Sigmoid colon (tissue), 4 donors: Measurements from ENCODE around the gene TNIK.

ENCODE experiments used
- EP300 ChIP-seq, 4 donors: sonication (generic); formaldehyde crosslinking; IDR thresholded peaks; one replicate each; pipeline ENCODE4 v1.6.1; 2017; ENCODE audit warnings: antibody characterized with exemption in 4 of 4
- POLR2A ChIP-seq, 2 donors: fragments of 450-650 bp; IDR thresholded peaks; one replicate each; pipeline ENCODE4 v1.6.1; 2016; ENCODE audit warnings: antibody characterized with exemption in 2 of 2, mild to moderate bottlenecking in 2 of 2, moderate library complexity in 2 of 2
- TF ChIP-seq, protein P1 (sequence below), 4 experiments: fragments of 450-650 bp in 3 of 4; fragments of 200-600 bp in 1 of 4; IDR thresholded peaks; one replicate each; pipeline ENCODE4 v1.5.1; 2016 to 2019; ENCODE audit warnings: antibody characterized with exemption in 4 of 4, mild to moderate bottlenecking in 3 of 4, moderate library complexity in 2 of 4

DNA sequence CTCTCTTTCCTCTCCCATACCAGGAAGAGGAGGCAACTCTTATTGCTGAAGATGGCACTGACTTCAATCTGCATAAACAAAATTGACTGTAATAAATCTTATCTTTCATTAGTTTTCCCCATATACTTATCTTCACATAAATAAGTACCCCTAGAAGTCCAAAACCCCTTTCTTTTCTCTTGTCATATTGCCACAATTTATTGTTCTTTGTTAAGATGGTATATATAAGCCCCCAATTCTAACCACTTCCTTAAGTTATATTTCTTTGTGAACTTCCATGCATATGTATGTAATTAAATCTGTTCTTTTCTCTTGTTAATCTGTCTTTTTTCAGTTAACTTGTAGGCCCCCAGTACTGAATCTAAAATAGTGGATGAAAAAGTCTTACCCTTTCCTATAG lies 68.8 kb downstream of the TNIK start:
- TF ChIP-seq, protein P1, sequence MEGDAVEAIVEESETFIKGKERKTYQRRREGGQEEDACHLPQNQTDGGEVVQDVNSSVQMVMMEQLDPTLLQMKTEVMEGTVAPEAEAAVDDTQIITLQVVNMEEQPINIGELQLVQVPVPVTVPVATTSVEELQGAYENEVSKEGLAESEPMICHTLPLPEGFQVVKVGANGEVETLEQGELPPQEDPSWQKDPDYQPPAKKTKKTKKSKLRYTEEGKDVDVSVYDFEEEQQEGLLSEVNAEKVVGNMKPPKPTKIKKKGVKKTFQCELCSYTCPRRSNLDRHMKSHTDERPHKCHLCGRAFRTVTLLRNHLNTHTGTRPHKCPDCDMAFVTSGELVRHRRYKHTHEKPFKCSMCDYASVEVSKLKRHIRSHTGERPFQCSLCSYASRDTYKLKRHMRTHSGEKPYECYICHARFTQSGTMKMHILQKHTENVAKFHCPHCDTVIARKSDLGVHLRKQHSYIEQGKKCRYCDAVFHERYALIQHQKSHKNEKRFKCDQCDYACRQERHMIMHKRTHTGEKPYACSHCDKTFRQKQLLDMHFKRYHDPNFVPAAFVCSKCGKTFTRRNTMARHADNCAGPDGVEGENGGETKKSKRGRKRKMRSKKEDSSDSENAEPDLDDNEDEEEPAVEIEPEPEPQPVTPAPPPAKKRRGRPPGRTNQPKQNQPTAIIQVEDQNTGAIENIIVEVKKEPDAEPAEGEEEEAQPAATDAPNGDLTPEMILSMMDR (IDR thresholded peaks at IDR 0.05): no peak
- TF ChIP-seq POLR2A (IDR thresholded peaks at IDR 0.05): no peak
- no peak for TF ChIP-seq EP300 (IDR thresholded peaks at IDR 0.05)
